Heart left ventricle (tissue), 13 donors: ENCODE measurements around the gene CNTNAP5.

Experiments used
- POLR2A ChIP-seq, 2 donors: fragments of 450-650 bp; IDR thresholded peaks; one replicate each; pipeline ENCODE4 v1.6.1; 2017; ENCODE audit warnings: antibody characterized with exemption in 2 of 2, mild to moderate bottlenecking in 2 of 2, moderate library complexity in 2 of 2
- TF ChIP-seq, protein P1 (sequence below), 12 donors: fragments of 200-600 bp; sonication (generic) in 4 of 12; IDR thresholded peaks; one replicate each; pipeline versions ENCODE4 v1.5.0 to v1.8.0; 2018 to 2022; ENCODE audit warnings: antibody characterized with exemption in 12 of 12, mild to moderate bottlenecking in 5 of 12
- donor health status: ischemic (EF 13 %, LVEDD 7.1; RV severe dilation, severe dysfunction).
- donor health status: DM: no; HTN: yes; CAD: no.
- donor health status: DM: no; HTN: no; CAD: no.
- donor health status: ischemic (EF 25% LVEDD 6.9; RV normal size, moderate dysfunction).
- donor health status: ischemic (EF 25% LVEDD 5.7; RV mildly dilated, moderate dysfunction).
- donor health status: ischemic (EF 35%, LVEDD 5.7; RV mildly dilated, moderate dysfunction).
- donor health status: nonischemic (EF 11% LVEDD 7.7; RV severe dilation, severe dysfunction).
- donor health status: DM: yes; HTN: yes; CAD: no.
- donor health status: PGD.
- donor health status: ischemic (EF 29% LVEDD 5.4; RV normal size, mild dysfunction).
- donor health status: nonischemic (EF 23%, LVEDD 6.1; RV moderate dilation, normal function).

DNA sequence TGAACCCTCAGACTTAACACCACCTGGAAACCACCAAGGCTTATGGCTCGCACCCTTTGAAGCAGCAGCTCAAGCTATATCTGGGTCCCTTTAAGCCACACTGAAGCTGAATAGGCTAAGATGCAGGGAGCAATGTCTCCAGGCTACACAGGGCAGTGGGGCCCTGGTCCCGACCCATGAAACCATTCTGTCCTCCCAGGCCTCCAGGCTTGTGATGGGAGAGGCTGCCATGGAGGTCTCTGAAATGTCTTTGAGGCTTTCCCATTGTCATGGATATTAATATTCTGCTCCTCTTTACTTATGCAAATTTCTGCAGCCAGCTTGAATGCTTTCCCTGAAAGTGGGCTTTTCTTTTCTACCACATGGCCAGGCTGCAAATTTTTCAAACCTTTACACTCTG lies 608.7 kb downstream of the CNTNAP5 start:
- no peak for TF ChIP-seq POLR2A (IDR thresholded peaks at IDR 0.05)
- TF ChIP-seq, protein P1, sequence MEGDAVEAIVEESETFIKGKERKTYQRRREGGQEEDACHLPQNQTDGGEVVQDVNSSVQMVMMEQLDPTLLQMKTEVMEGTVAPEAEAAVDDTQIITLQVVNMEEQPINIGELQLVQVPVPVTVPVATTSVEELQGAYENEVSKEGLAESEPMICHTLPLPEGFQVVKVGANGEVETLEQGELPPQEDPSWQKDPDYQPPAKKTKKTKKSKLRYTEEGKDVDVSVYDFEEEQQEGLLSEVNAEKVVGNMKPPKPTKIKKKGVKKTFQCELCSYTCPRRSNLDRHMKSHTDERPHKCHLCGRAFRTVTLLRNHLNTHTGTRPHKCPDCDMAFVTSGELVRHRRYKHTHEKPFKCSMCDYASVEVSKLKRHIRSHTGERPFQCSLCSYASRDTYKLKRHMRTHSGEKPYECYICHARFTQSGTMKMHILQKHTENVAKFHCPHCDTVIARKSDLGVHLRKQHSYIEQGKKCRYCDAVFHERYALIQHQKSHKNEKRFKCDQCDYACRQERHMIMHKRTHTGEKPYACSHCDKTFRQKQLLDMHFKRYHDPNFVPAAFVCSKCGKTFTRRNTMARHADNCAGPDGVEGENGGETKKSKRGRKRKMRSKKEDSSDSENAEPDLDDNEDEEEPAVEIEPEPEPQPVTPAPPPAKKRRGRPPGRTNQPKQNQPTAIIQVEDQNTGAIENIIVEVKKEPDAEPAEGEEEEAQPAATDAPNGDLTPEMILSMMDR (IDR thresholded peaks at IDR 0.05), result no peak
